ENCODE data around the gene NGLY1. TPM values are rescaled to one million over a fixed set of nuclear protein-coding genes. Genes with fewer than 3 reads are reported as not detected.

The NGLY1 gene
- total RNA-seq, 1 donor from 2014 or later: 33.4 TPM

DNA sequence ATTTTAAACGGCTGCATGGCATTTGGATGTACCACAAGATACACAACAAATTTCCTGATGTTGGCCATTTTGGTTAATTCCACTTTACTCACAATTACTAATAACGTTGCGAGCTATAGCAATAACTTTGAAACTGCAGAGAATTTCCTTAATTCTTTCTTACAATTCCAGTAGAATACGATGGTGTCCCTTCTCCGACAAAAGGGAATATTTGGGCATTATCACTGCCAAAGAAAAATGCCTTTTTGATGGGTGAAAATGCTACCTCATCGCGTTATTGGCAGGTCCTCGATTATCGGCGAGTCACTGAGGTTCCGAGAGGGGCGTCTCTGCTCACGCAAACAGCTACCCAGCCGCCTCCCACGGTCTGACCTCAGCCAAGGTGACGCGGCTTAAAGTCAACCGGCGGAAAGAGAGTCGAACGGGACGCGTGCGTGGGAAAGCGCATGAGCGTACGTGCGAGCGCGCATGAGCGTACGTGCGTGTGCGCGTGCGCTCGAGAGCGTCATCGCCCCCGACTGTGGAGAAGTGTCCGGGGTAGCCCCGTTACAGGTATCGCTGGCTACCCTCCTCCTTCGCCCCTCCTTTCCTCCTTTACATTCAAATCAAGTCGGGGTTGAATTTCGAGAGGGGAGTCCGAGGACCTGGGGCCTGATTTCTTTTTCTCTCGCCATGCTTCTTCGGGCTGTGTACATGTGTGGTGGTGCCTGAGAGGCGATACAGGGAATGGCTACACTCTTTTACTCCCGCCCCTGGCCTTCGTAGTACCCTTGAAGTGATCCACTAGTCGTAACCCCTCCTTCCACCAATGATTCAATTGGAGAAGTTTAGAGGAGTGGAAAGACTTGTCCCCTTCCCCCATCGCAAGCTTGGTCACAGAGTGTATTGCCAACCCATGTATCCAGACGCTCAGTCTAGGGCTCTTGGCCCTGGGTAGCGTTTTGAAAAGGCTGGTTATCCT is 6.6 kb upstream of the NGLY1 start, which contains the start of gene OXSM:
Gene OXSM, plus strand, starts transcription at position 495 of the 961 bp plus-strand sequence. CDS start 931 bp downstream, outside the sequence.
- Histone ChIP-seq H3K9me3 (no peaks in the 10 kb centered on the region), H3K27ac (peak within 1 kb of the TSS; percentile 84), H3K36me3 (peaks cover 6% of the 10 kb centered on the region), H3K27me3 (no peaks in the 10 kb centered on the region), H3K4me1 (peaks cover 18% of the 10 kb centered on the region), H3K4me3 (peak within 1 kb of the TSS; percentile 72)
- TF ChIP-seq, protein P1, sequence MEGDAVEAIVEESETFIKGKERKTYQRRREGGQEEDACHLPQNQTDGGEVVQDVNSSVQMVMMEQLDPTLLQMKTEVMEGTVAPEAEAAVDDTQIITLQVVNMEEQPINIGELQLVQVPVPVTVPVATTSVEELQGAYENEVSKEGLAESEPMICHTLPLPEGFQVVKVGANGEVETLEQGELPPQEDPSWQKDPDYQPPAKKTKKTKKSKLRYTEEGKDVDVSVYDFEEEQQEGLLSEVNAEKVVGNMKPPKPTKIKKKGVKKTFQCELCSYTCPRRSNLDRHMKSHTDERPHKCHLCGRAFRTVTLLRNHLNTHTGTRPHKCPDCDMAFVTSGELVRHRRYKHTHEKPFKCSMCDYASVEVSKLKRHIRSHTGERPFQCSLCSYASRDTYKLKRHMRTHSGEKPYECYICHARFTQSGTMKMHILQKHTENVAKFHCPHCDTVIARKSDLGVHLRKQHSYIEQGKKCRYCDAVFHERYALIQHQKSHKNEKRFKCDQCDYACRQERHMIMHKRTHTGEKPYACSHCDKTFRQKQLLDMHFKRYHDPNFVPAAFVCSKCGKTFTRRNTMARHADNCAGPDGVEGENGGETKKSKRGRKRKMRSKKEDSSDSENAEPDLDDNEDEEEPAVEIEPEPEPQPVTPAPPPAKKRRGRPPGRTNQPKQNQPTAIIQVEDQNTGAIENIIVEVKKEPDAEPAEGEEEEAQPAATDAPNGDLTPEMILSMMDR (IDR thresholded peaks at IDR 0.05): no peak
- intact Hi-C loops (cut with DNase I): no loop called here
- ATAC-seq: peak; percentile 99
- peak; percentile 94 for DNase-seq

DNA sequence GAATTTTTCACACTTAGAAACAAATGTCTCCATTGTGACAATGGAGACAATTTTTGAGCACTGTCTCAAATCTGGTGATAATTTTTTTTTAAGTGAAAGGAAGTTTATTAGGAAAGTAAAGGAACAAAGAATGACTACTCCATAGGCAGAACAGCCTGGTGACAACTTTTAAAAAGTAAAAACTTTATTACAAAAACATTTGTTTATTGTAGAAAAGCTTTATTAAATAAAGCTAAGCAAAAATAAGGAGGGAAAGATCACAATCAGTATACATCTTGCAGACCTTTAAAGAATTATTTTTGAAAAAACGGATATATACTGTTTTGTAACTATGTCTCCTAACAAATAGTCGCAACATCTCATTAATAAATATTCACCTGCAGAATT is 6.0 kb upstream of the NGLY1 start:
- H3K4me3 ChIP-seq: peak overlapping the region; percentile 72
- intact Hi-C loops (cut with DNase I): no loop called here
- H3K27me3 ChIP-seq: no peaks in the 10 kb centered on the region
- peaks cover 21% of the 10 kb centered on the region for H3K4me1 ChIP-seq
- peak overlapping the region; percentile 84 for H3K27ac ChIP-seq
- H3K9me3 ChIP-seq: no peaks in the 10 kb centered on the region
- H3K36me3 ChIP-seq: no peaks in the 10 kb centered on the region
- DNase-seq (no peak), ATAC-seq (no peak)
- TF ChIP-seq, protein P1 (IDR thresholded peaks at IDR 0.05): no peak

DNA sequence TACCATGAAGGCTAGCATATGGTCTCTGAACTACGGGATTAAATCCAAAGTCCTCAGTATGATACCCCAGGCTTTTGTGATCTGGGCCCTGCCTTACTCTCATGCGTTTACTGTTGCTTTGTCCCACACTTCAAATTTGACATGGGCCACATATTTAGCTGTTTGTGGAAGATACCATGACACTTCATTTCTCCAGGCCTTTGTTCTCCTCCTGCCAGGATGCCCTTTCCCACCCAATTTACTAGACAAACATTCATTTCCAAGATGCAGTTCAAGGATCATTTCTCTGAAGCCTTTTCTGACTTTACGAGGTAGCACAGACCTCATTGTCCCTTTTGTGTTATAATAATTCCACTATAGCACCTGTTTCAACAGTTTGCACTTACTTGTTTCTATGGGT is 4.4 kb upstream of the NGLY1 start:
- TF ChIP-seq, protein P1 (IDR thresholded peaks at IDR 0.05): no peak
- H3K9me3 ChIP-seq: no peaks in the 10 kb centered on the region
- intact Hi-C loops (cut with DNase I): no loop called here
- peaks cover 22% of the 10 kb centered on the region for H3K4me1 ChIP-seq
- H3K27me3 ChIP-seq: no peaks in the 10 kb centered on the region
- H3K36me3 ChIP-seq: no peaks in the 10 kb centered on the region
- DNase-seq: no peak
- H3K27ac ChIP-seq: no peak overlapping the region
- H3K4me3 ChIP-seq: no peak overlapping the region
- no peak for ATAC-seq

DNA sequence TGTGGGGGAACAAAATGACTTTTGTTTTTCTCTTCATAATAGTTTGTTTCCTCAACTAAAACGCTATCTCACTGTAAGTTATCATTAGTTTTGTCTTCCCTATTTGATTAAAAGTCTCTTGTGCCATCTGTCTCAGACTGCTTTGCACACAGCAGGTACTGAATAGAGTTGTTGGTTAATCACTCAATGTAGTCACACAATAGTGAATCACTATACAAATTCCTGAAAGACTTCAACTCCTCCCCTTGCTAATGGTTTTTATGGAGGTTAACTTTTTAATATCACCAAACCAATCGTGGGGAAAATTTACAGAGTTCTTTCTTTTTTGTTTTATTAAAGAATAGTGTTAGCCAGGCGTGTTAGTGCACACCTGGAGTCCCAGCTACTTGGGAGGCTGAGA is 2.6 kb upstream of the NGLY1 start:
- TF ChIP-seq, protein P1 (IDR thresholded peaks at IDR 0.05): no peak
- Histone ChIP-seq H3K27me3 (no peaks in the 10 kb centered on the region), H3K36me3 (no peaks in the 10 kb centered on the region), H3K9me3 (no peaks in the 10 kb centered on the region), H3K27ac (no peak overlapping the region), H3K4me1 (peaks cover 30% of the 10 kb centered on the region), H3K4me3 (no peak overlapping the region)
- intact Hi-C loops (cut with DNase I): no loop called here
- no peak for ATAC-seq
- DNase-seq: no peak

DNA sequence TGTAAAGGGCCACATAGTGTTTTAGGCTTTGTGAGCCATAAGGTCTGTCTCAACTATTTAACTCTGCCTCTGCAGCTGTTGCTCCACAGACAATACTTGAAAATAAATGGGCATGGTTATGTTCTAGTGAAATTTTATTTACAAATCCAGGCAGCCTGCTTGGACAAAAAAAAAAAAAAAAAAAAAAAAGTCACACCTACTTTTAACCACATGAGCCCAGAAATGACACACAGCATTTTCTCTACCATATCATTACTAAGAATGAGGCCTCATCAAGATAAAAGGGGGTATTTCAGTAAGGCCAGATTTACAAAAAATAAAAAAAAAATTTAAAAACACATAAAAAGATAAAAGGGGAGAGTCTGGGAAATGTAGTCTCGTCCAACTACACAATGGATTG is 1.7 kb upstream of the NGLY1 start:
- Histone ChIP-seq H3K4me3 (no peak overlapping the region), H3K9me3 (no peaks in the 10 kb centered on the region), H3K27ac (no peak overlapping the region), H3K27me3 (no peaks in the 10 kb centered on the region), H3K36me3 (no peaks in the 10 kb centered on the region), H3K4me1 (peaks cover 33% of the 10 kb centered on the region)
- TF ChIP-seq, protein P1 (IDR thresholded peaks at IDR 0.05): no peak
- no peak for ATAC-seq
- intact Hi-C loops (cut with DNase I): no loop called here
- no peak for DNase-seq
